Stimulated activated CD4-positive, alpha-beta T cell treated with anti-CD3 and anti-CD28 coated beads, TNF-alpha, amount 100 ng/mL, for 1 hour (primary cell): ENCODE measurements around the gene FCSK.
A peak's percentile ranks its signal among the peaks of the same experiment; 100 is the strongest.
"Not testable (repeated sequence)": the region's sequence is repeated elsewhere in the genome, so short reads cannot be mapped to it uniquely, and the experiment has no call there.

Experiments
- DNase-seq, 3 donors: peaks; one replicate each; pipeline ENCODE4 v3.0.0-alpha.2; 2020; ENCODE audit warnings: low read depth in 3 of 3, low spot score in 1 of 3

The FCSK gene

DNA sequence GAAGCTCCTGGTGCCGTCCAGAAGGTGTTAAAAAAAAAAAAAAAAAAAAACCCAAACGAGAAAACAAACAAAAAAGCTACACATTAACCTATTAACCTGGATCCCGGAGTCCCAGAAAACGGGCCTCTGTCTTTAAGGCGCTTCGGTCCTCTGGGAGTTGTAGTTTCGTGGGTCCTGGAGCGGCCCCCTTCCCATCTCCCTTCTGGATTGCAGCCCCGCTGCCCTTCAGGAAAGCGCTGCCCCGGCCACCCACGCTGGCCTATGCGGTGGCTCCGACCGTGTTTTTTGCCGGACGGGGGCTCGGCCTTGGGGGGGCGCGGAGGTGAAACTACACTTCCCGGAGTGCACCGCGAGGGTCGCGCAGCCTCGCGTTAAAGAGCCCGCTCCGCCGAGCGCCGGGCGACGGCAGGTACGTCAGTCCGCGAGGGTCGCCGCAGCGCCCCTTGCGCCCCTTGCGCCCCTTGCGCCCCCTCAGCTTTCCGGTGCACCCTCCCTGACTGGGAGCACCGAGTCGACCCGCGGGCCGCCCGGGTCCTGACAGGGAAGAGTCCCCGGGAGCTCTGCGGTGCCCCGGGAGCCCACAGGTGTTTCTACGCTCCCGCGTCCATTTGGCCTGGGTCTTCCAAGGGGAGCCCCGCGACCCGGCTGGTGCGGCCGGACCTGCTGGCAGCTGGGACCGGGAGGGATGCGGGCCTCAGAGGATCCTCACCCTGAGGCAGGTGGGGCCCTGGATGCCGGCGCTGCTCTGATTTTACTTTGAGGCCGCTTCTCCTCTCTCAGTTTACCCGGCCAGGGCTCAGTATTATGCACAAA is at the start of gene FCSK:
TSS of gene FCSK (plus strand) at position 374 of the 813 bp plus-strand sequence. CDS start 8,596 bp downstream, outside the sequence.
- peak in 2 of 3 donors; percentile 36 to 55 for DNase-seq

- DNase-seq: not testable (repeated sequence)
Measured at GRCh38 chr16:70406104-70406503, 48.3 kb upstream of the FCSK start.

GRCh38 chr16:70407811-70408274 is 46.6 kb upstream of the FCSK start:
- no peak for DNase-seq

DNA sequence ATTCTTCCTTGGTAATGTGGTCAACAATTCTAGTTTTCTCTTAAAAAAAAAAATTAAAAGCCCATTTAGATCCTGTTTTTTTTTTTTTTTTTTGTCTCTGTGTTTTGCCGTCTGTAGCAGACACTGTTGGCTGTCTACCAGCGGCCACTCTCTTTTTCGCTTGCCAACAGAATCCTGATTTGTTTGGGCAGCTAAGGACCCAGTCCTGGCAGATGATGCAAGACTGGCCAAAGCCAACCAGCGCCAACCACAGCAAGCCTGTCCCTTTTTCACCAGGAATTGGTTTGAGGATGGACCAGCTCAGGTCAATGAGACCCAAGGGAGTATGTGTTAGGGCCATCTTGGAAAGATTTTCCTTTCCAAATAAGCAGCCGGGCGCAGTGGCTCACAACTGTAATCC is 43.7 kb upstream of the FCSK start:
- DNase-seq: no peak

- no peak for DNase-seq
Measured at GRCh38 chr16:70412385-70412784, 42.0 kb upstream of the FCSK start.

- DNase-seq: not testable (repeated sequence)
Measured at GRCh38 chr16:70413572-70413971, 40.8 kb upstream of the FCSK start.

DNA sequence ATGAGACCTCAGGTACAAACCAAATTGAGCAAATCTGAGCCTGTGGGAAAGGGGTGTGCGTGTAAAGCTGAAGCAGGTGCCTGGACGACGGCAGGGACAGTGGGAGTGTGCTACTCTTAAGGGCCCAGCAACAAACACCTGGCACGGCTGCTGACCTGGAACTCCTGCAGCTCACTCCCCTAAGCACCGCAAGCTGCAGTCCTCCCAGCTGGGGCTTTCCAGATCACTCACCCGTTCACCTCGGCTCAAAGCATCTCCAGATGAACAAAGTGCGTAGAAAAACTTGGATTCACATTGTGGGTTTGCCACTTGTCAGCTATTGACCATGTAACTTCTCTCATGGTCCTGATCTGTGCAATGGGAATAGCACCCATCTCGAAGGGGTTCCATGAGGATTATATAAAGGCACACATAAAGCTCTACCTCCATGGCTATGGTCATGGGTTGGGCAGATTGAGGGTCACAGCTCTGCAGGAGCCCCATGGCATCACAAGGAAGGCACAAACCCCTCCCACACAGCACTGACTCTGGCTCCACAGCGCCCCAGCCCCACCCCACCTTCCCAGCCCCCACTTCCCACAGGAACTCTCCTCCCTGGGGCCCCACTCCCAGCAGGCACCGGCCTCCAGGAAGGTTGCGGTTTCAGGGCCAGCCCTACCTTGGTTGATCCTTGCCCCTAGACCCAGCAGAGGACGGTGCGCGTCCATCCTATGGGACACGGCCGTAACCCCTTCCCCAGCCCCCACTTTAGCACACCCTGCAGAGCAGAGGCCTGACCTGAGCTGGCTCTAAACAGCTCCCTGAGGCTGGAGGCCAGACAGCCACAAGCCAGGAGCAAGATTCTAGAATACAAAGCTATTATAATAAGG is 37.4 kb upstream of the FCSK start:
- DNase-seq: no peak

GRCh38 chr16:70417661-70418060 is 36.7 kb upstream of the FCSK start:
- no peak for DNase-seq

- no peak for DNase-seq
Measured at GRCh38 chr16:70418274-70418992, 36.0 kb upstream of the FCSK start.

DNA sequence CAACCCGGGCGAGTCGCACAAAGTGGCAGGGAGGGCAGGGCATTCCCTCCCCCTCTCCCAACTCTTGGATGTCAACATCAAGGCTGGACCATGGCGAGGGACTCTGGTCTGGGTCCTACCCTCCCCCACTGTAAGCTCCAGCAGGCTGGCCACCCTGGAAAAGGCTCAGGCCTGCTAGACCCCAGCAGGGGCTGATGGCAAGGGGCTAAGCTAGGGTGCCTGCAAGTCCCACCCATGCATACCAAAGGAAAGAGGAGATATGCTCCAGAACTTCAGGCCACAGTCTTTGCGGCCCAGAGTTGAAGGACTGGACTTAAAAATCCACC is 35.4 kb upstream of the FCSK start:
- DNase-seq: no peak

GRCh38 chr16:70419384-70420327 is 34.7 kb upstream of the FCSK start:
- DNase-seq: no peak

DNA sequence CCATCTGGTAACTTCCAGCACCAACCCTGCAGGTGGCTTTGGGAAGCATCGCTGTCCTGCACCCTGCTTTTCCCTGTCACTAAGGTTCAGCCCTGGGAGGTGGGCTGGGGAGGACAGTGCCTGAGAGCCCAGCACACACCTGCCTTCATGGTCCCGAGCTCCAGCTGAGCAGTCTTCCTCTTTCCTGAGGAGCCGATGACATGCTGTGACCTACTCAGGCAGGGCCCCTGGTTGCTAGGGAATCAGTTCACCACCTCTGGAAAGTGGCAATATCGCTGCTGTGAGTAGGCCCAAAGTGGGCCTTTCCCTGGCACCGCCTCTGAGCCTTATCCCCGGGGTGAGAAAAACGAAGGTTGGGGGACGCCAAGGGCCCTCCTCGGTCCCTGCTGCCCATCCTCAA is 33.4 kb upstream of the FCSK start:
- no peak for DNase-seq

DNA sequence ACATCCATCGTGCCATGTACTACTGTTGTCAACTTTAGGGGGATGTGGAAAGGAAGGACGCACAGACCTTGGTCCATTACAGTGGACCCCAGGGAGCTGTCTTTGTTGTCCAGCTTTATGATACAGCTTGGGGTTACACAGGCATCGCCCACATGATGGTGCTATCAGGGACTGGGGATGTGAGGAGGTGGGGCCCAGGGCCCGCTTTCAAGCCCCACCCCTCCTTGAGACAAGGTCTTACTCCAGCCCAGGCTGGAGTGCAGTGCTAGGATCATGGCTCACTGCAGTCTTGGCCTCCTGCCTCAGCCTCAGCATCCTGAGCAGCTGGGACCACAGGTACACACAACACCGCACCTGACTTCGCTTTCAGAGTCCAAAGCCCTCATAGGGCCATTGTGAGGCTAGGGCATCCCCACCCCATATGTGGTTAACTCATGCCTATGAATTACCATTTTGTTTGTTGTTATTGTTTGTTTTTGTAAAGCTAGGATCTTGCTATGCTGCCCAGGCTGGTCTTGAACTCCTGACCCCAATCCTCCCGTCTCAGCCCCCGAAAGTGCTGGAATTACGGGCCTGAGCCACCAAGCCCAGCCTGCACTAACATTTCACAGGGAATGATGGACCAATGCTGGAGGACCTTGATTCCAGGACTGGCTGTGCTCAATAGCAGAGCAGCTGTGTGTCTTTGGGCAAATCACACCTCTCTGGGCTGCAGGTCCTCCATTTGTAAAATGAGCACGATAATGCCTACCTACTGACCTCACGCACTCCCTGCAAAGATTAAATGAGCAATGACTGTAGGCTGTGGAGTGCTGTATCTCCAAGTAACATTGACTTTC is 32.7 kb upstream of the FCSK start:
- no peak for DNase-seq

GRCh38 chr16:70422543-70422942 is 31.9 kb upstream of the FCSK start:
- DNase-seq: no peak

DNA sequence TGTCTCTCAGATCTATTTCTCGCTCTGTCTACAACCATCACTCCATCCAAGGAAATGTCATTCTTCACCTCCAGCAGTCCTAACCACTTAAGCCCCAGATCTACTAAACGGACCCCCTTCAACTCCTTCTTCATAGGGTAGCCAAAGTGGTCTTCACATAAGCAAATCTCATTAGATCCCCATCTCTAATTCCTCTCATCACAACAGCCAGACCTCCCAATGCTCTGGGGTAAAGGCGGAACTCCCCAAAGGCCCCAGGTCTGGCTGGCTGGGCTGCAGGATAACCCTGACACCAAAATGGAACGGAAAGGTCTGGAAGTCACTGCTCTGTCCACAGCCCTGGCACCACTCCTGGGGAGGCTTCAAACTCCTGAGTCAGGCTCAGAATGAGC is 26.6 kb upstream of the FCSK start:
- DNase-seq: no peak

DNA sequence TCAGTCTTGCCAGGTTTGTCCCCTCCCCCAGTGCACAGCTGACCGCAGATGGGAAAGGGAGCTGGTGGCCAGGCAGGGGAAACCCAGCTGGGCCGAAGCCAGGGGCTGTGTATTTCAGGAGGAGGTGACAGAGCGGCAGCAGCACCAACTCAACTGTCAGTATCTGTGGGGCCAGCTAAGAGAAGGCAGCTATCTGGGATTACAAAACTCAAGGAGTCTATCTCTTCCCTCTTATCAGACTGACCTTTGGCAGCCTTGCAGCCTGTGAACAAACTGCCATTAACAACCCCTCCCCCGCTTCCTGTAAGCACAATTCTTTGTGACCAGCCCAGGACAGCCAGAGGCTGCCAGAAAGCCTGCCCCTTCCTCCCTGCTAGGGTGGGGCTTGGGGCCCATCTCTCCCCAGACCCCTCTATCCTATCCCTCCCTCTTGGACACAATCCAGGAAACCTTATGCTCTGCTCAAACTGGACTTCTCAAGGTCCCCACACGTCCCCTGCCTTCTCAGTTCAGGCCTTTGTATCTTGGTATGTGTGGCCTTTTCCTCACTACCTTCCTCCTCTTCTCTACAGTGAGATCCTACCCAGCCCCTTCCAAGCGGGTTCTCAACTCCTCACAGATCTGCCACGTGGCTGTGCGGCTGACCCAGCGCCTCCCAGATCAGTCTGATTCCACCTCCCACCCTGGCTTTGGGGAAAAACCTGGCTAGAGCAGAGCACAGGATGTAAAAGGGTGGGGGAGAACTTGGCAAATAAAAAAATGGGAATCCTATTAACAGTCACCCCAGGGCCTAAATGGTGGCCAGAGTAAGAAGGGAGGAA is 26.0 kb upstream of the FCSK start:
- DNase-seq: no peak

DNA sequence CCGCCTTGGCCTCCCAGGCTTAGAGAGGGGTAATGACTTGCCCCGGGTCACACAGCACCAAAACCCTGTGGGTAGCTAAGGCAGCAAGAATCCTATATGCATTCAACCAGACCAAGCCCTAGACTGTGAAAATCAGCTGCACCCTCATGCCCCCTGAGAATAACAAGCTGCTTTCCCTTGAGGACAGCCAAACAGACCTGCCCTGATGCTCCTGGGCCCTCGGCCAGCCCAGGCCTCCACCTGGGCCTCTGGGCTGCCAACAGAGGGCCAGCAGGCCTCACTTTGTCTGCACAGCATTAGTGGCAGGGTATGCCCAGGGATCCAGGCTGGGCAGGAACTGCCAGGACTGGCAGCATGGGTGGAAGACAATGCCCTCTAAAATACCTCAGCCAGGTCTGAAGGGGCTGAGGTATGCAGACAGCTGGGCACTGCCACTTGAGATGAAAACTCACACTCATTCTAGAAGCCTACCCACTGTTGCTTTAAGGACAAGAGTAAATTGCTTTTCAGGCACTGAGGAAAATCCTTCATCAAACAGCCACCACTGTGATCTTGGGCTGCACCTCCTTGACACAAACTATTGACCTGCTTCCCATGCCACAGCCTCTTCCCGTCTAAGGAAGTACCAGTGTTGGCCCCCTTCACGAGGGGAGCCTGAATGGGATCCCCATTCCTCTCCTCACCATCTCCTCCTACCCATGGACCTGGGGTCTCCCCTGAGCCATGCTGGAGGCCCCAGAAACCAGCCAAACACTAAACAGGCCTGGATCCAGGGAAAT is 24.3 kb upstream of the FCSK start:
- DNase-seq: no peak
